Measurements from ENCODE around the gene AKAP3.

AKAP3 gene

GRCh38 chr12:4648501-4649357 lies at the start of gene AKAP3, which contains the start of gene NDUFA9:
AKAP3 (minus strand) TSS chr12:4649051; CDS start chr12:4638196, 10,855 bp downstream.
NDUFA9 (plus strand) TSS chr12:4649114; CDS start chr12:4649127, 13 bp downstream.
- DNase-seq, result peak; percentile 85

- DNase-seq, result no peak
Observed at GRCh38 chr12:4690760-4691159, 41.9 kb upstream of the AKAP3 start.

- DNase-seq, result no peak
Observed at GRCh38 chr12:4685317-4685716, 36.5 kb upstream of the AKAP3 start.

- DNase-seq, result no peak
Observed at GRCh38 chr12:4681732-4682131, 32.9 kb upstream of the AKAP3 start.

- DNase-seq, result no peak
Observed at GRCh38 chr12:4679711-4680110, 30.9 kb upstream of the AKAP3 start.

GRCh38 chr12:4665236-4665635 lies 16.4 kb upstream of the AKAP3 start:
- no peak for DNase-seq

GRCh38 chr12:4663971-4664505 lies 15.2 kb upstream of the AKAP3 start:
- no peak for DNase-seq

GRCh38 chr12:4653691-4654090 lies 4.8 kb upstream of the AKAP3 start:
- DNase-seq, result no peak

- no peak for DNase-seq
Observed at GRCh38 chr12:4653257-4653656, 4.4 kb upstream of the AKAP3 start.

- DNase-seq, result no peak
Observed at GRCh38 chr12:4649358-4649661, 459 bp upstream of the AKAP3 start.

GRCh38 chr12:4648104-4648500 lies 749 bp downstream of the AKAP3 start:
- DNase-seq, result no peak

GRCh38 chr12:4645023-4645422 lies 3.8 kb downstream of the AKAP3 start:
- DNase-seq, result no peak

- no peak for DNase-seq
Observed at GRCh38 chr12:4643747-4644146, 5.1 kb downstream of the AKAP3 start.

GRCh38 chr12:4630262-4630661 lies 18.6 kb downstream of the AKAP3 start:
- DNase-seq, result no peak

GRCh38 chr12:4628406-4628805 lies 20.4 kb downstream of the AKAP3 start:
- no peak for DNase-seq

- DNase-seq, result no peak
Observed at GRCh38 chr12:4626543-4626942, 22.3 kb downstream of the AKAP3 start.

GRCh38 chr12:4621511-4621910 lies 27.3 kb downstream of the AKAP3 start:
- no peak for DNase-seq

GRCh38 chr12:4615667-4616066 lies 33.2 kb downstream of the AKAP3 start:
- no peak for DNase-seq

GRCh38 chr12:4610481-4610880 lies 38.4 kb downstream of the AKAP3 start:
- no peak for DNase-seq

GRCh38 chr12:4609071-4609470 lies 39.8 kb downstream of the AKAP3 start:
- DNase-seq, result no peak

- DNase-seq, result no peak
Observed at GRCh38 chr12:4607056-4607455, 41.8 kb downstream of the AKAP3 start.

GRCh38 chr12:4604684-4605193 lies 44.1 kb downstream of the AKAP3 start:
- peak; percentile 87 for DNase-seq

- no peak for DNase-seq
Observed at GRCh38 chr12:4603946-4604345, 44.9 kb downstream of the AKAP3 start.

GRCh38 chr12:4603421-4603820 lies 45.4 kb downstream of the AKAP3 start:
- no peak for DNase-seq

GRCh38 chr12:4595881-4596280 lies 53.0 kb downstream of the AKAP3 start:
- DNase-seq, result no peak

All from stimulated activated CD8-positive, alpha-beta memory T cell treated with anti-CD3 and anti-CD28 coated beads, Interleukin-4, amount 100 ng/mL, for 48 hours (primary cell).